Liver (tissue), 9 donors: ENCODE measurements around the gene FANK1. TPM values are rescaled to one million over a fixed set of nuclear protein-coding genes. Genes with fewer than 3 reads are reported as not detected.

Experiments
- DNase-seq: peaks from one replicate; pipeline ENCODE4 v3.0.0-alpha.2; 2017; ENCODE audit warnings: low spot score
- H3K27ac ChIP-seq, 2 donors: one replicate each; pipeline ENCODE4 v1.7.0; 2013; ENCODE audit warnings: inconsistent platforms in 2 of 2, low read length in 2 of 2, control low read depth in 1 of 2, low read depth in 1 of 2, mild to moderate bottlenecking in 1 of 2
- H3K27me3 ChIP-seq, 4 donors: one replicate each; pipeline versions ENCODE4 v1.6.1 to v1.7.0; 2013; ENCODE audit warnings: low read length in 3 of 4, inconsistent platforms in 1 of 4, mild to moderate bottlenecking in 1 of 4, moderate library complexity in 1 of 4; ENCODE audit not compliant: control insufficient read depth in 4 of 4, insufficient read depth in 4 of 4
- H3K36me3 ChIP-seq, 4 donors: one replicate each; pipeline versions ENCODE4 v1.6.1 to v1.7.0; 2013; ENCODE audit warnings: low read length in 3 of 4, mild to moderate bottlenecking in 3 of 4, low read depth in 1 of 4, moderate library complexity in 1 of 4; ENCODE audit not compliant: control insufficient read depth in 4 of 4, insufficient read depth in 3 of 4
- H3K4me1 ChIP-seq, 4 donors: one replicate each; pipeline versions ENCODE4 v1.6.1 to v1.7.0; 2013; ENCODE audit warnings: low read length in 3 of 4, mild to moderate bottlenecking in 3 of 4, moderate library complexity in 1 of 4; ENCODE audit not compliant: control insufficient read depth in 4 of 4, insufficient read depth in 4 of 4
- H3K4me3 ChIP-seq, 3 donors: one replicate each; pipeline versions ENCODE4 v1.6.1 to v1.7.0; 2013; ENCODE audit warnings: low read length in 3 of 3, control low read depth in 1 of 3, low read depth in 1 of 3, mild to moderate bottlenecking in 1 of 3
- H3K9ac ChIP-seq, 2 donors: one replicate each; pipeline ENCODE4 v1.7.0; 2013; ENCODE audit warnings: low read length in 2 of 2, mild to moderate bottlenecking in 2 of 2, moderate library complexity in 2 of 2, control low read depth in 1 of 2, low read depth in 1 of 2
- H3K9me3 ChIP-seq, 4 donors: one replicate each; pipeline versions ENCODE4 v1.6.1 to v1.7.0; 2013; ENCODE audit warnings: low read length in 3 of 4; ENCODE audit not compliant: control insufficient read depth in 4 of 4
- EGR1 ChIP-seq, 2 donors: IDR thresholded peaks; 2 replicates each; pipeline ENCODE4 v1.6.1; 2016 to 2018; ENCODE audit warnings: antibody characterized with exemption in 2 of 2, low read depth in 2 of 2
- FOXA1 ChIP-seq: IDR thresholded peaks from 2 replicates; pipeline ENCODE4 v1.6.1; 2016; ENCODE audit warnings: antibody characterized with exemption
- FOXA2 ChIP-seq: IDR thresholded peaks from 2 replicates; pipeline ENCODE4 v1.6.1; 2016; ENCODE audit warnings: antibody characterized with exemption
- GABPA ChIP-seq, 2 donors: IDR thresholded peaks in 1 of 2; conservative IDR thresholded peaks in 1 of 2; 2 replicates each; pipeline ENCODE4 v1.6.1; 2016; ENCODE audit warnings: antibody characterized with exemption in 2 of 2, mild to moderate bottlenecking in 1 of 2, moderate library complexity in 1 of 2
- HNF4A ChIP-seq, 2 donors: conservative IDR thresholded peaks; 2 replicates each; pipeline ENCODE4 v1.6.1; 2016; ENCODE audit warnings: antibody characterized with exemption in 2 of 2, mild to moderate bottlenecking in 2 of 2
- HNF4G ChIP-seq: IDR thresholded peaks from 2 replicates; pipeline ENCODE4 v1.6.1; 2016; ENCODE audit warnings: antibody characterized with exemption
- JUND ChIP-seq, 2 donors: IDR thresholded peaks; 2 replicates each; pipeline ENCODE4 v1.6.1; 2016; ENCODE audit warnings: antibody characterized with exemption in 2 of 2
- NR2F2 ChIP-seq: IDR thresholded peaks from 2 replicates; pipeline ENCODE4 v1.6.1; 2016; ENCODE audit warnings: antibody characterized with exemption
- RAD21 ChIP-seq, 2 donors: IDR thresholded peaks; 2 replicates each; pipeline ENCODE4 v1.6.1; 2016; ENCODE audit warnings: antibody characterized with exemption in 2 of 2, mild to moderate bottlenecking in 2 of 2
- RXRA ChIP-seq, 2 donors: IDR thresholded peaks; 2 replicates each; pipeline ENCODE4 v1.6.1; 2017 to 2018; ENCODE audit warnings: antibody characterized with exemption in 2 of 2, mild to moderate bottlenecking in 1 of 2
- SP1 ChIP-seq: IDR thresholded peaks from 2 replicates; pipeline ENCODE4 v1.6.1; 2018; ENCODE audit warnings: antibody characterized with exemption, mild to moderate bottlenecking
- TAF1 ChIP-seq: conservative IDR thresholded peaks from 2 replicates; pipeline ENCODE4 v1.6.1; 2016; ENCODE audit warnings: antibody characterized with exemption, mild to moderate bottlenecking
- WGBS: extraction: QIAGEN DNeasy Blood & Tissue Kit; methylation state at CpG from one replicate; pipeline ENCODE4 v1.1.7; 2013; 5-methylcytosine and 5-hydroxymethylcytosine counted together
- polyA plus RNA-seq, 2 donors: library from polyadenylated mRNA; stranded (reverse) in 1 of 2; unstranded in 1 of 2; fragments of 200-250 nt in 1 of 2; fragments of >200 nt in 1 of 2; fragmentation: Nextera tagmentation in 1 of 2; extraction: Ambion mirVana in 1 of 2; gene quantifications; one replicate each; pipeline versions ENCODE4 v1.2.1 to v1.2.3, GENCODE V29; 2013 to 2015
- total RNA-seq, 2 donors: library from RNA; depleted of rRNA; stranded (reverse); fragments of >200 nt; gene quantifications; one replicate each; pipeline ENCODE4 v1.2.3, GENCODE V29; 2014
- TF ChIP-seq, protein P1 (sequence below): fragments of 150-350 bp; IDR thresholded peaks from 2 replicates; pipeline ENCODE4 v1.5.1; 2017; ENCODE audit warnings: improper control_type of control experiment, low read depth, low read length; ENCODE audit not compliant: missing input control
- TF ChIP-seq, protein P2 (sequence below): IDR thresholded peaks from 2 replicates; pipeline ENCODE4 v1.6.1; 2016; ENCODE audit warnings: antibody characterized with exemption
- TF ChIP-seq, protein P3 (sequence below): IDR thresholded peaks from 2 replicates; pipeline ENCODE4 v1.6.1; 2016; ENCODE audit warnings: antibody characterized with exemption
- TF ChIP-seq, protein P4 (sequence below): IDR thresholded peaks from 2 replicates; pipeline ENCODE4 v1.6.1; 2016; ENCODE audit warnings: antibody characterized with exemption, mild to moderate bottlenecking
- TF ChIP-seq, protein P5 (sequence below): IDR thresholded peaks from 2 replicates; pipeline ENCODE4 v1.6.1; 2016; ENCODE audit warnings: antibody characterized with exemption
- donor health status: healthy.
- donor health status: healthy.
- donor health status: healthy.
- donor health status: healthy.
- donor health status: healthy.

The FANK1 gene
- total and polyA plus RNA-seq, 4 donors: 0.28 TPM; not detected in 3

DNA sequence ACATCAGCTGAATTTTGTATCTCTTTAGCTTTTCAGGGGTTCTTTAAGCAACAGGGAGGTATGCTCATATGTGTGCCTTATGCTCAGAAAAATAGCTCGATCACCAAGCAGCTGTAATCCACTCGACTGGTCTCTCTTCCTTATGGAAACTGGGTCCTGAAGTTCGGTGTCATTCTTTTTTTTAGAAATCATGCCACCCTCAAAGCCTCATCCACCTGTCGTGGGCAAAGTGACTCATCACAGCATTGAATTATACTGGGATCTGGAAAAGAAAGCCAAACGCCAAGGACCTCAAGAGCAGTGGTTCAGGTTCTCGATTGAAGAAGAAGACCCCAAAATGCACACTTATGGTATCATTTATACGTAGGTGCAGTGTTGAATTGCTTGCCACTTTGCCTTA, 83.6 kb downstream of the FANK1 start:
- no peak overlapping the region for H3K27ac ChIP-seq
- 72% methylated on average over 7 of the region's 7 CpGs for WGBS
- peaks cover 0 to 2% (median 0%) of the 10 kb centered on the region in 4 donors for H3K27me3 ChIP-seq
- H3K4me3 ChIP-seq: no peak overlapping the region
- DNase-seq: no peak
- H3K9me3 ChIP-seq: no peaks in the 10 kb centered on the region
- no peaks in the 10 kb centered on the region for H3K36me3 ChIP-seq
- TF ChIP-seq, protein P1, sequence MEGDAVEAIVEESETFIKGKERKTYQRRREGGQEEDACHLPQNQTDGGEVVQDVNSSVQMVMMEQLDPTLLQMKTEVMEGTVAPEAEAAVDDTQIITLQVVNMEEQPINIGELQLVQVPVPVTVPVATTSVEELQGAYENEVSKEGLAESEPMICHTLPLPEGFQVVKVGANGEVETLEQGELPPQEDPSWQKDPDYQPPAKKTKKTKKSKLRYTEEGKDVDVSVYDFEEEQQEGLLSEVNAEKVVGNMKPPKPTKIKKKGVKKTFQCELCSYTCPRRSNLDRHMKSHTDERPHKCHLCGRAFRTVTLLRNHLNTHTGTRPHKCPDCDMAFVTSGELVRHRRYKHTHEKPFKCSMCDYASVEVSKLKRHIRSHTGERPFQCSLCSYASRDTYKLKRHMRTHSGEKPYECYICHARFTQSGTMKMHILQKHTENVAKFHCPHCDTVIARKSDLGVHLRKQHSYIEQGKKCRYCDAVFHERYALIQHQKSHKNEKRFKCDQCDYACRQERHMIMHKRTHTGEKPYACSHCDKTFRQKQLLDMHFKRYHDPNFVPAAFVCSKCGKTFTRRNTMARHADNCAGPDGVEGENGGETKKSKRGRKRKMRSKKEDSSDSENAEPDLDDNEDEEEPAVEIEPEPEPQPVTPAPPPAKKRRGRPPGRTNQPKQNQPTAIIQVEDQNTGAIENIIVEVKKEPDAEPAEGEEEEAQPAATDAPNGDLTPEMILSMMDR: no peak
- TF ChIP-seq RAD21 (IDR thresholded peaks at IDR 0.05): no peak
- no peak for TF ChIP-seq HNF4G
- TF ChIP-seq, protein P2, sequence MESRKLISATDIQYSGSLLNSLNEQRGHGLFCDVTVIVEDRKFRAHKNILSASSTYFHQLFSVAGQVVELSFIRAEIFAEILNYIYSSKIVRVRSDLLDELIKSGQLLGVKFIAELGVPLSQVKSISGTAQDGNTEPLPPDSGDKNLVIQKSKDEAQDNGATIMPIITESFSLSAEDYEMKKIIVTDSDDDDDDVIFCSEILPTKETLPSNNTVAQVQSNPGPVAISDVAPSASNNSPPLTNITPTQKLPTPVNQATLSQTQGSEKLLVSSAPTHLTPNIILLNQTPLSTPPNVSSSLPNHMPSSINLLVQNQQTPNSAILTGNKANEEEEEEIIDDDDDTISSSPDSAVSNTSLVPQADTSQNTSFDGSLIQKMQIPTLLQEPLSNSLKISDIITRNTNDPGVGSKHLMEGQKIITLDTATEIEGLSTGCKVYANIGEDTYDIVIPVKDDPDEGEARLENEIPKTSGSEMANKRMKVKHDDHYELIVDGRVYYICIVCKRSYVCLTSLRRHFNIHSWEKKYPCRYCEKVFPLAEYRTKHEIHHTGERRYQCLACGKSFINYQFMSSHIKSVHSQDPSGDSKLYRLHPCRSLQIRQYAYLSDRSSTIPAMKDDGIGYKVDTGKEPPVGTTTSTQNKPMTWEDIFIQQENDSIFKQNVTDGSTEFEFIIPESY: no peak
- TF ChIP-seq, protein P3, sequence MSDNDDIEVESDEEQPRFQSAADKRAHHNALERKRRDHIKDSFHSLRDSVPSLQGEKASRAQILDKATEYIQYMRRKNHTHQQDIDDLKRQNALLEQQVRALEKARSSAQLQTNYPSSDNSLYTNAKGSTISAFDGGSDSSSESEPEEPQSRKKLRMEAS: no peak
- no peak for TF ChIP-seq FOXA2
- no peak for TF ChIP-seq JUND (IDR thresholded peaks at IDR 0.05)
- TF ChIP-seq, protein P4, sequence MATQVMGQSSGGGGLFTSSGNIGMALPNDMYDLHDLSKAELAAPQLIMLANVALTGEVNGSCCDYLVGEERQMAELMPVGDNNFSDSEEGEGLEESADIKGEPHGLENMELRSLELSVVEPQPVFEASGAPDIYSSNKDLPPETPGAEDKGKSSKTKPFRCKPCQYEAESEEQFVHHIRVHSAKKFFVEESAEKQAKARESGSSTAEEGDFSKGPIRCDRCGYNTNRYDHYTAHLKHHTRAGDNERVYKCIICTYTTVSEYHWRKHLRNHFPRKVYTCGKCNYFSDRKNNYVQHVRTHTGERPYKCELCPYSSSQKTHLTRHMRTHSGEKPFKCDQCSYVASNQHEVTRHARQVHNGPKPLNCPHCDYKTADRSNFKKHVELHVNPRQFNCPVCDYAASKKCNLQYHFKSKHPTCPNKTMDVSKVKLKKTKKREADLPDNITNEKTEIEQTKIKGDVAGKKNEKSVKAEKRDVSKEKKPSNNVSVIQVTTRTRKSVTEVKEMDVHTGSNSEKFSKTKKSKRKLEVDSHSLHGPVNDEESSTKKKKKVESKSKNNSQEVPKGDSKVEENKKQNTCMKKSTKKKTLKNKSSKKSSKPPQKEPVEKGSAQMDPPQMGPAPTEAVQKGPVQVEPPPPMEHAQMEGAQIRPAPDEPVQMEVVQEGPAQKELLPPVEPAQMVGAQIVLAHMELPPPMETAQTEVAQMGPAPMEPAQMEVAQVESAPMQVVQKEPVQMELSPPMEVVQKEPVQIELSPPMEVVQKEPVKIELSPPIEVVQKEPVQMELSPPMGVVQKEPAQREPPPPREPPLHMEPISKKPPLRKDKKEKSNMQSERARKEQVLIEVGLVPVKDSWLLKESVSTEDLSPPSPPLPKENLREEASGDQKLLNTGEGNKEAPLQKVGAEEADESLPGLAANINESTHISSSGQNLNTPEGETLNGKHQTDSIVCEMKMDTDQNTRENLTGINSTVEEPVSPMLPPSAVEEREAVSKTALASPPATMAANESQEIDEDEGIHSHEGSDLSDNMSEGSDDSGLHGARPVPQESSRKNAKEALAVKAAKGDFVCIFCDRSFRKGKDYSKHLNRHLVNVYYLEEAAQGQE: no peak
- TF ChIP-seq NR2F2: no peak
- TF ChIP-seq TAF1: no peak
- TF ChIP-seq HNF4A (conservative IDR thresholded peaks at IDR 0.05): no peak
- no peak for TF ChIP-seq FOXA1
- no peak for TF ChIP-seq SP1
- no peak for TF ChIP-seq EGR1 (IDR thresholded peaks at IDR 0.05; ENCODE audit: low read depth in 2 of 2)
- TF ChIP-seq, protein P5, sequence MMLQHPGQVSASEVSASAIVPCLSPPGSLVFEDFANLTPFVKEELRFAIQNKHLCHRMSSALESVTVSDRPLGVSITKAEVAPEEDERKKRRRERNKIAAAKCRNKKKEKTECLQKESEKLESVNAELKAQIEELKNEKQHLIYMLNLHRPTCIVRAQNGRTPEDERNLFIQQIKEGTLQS: no peak
- no peak for TF ChIP-seq RXRA (IDR thresholded peaks at IDR 0.05)
- H3K9ac ChIP-seq: no peak overlapping the region
- H3K4me1 ChIP-seq: no peaks in the 10 kb centered on the region

DNA sequence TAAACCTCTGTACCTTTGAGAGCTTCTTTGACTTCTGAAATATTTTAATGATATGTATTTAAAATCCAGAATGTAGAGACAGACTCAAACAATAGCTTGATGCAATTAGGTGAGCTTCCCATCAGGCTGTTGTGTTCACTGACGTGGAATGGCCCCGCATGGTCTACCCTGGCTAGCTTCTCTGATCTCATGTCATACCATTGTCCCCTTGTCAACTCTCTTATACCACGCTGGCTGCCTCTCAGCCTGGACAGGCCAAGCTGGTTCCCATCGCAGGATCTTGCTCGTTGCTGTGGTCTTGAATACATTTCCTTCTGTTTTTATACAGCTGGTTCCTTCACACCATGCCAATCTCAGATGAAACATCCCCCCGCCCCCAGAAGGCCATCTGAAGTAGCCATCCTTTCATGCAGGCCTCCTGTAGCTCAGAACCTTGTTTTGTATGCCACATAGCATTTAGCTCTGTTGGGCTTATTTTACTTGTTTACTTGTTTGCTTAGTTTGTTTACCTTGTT, 84.2 kb downstream of the FANK1 start:
- no peak overlapping the region for H3K9ac ChIP-seq
- no peaks in the 10 kb centered on the region for H3K9me3 ChIP-seq
- H3K36me3 ChIP-seq: no peaks in the 10 kb centered on the region
- H3K4me1 ChIP-seq: no peaks in the 10 kb centered on the region
- WGBS: 67% methylated on average over 6 of the region's 6 CpGs
- H3K27ac ChIP-seq: no peak overlapping the region
- DNase-seq: no peak
- H3K4me3 ChIP-seq: no peak overlapping the region
- peaks cover 0 to 2% (median 0%) of the 10 kb centered on the region in 4 donors for H3K27me3 ChIP-seq
- TF ChIP-seq SP1 (no peak), EGR1 (IDR thresholded peaks at IDR 0.05; ENCODE audit: low read depth in 2 of 2) (no peak), RXRA (IDR thresholded peaks at IDR 0.05) (no peak), HNF4G (no peak), GABPA (IDR thresholded peaks at IDR 0.05 in 1 of 2, conservative IDR thresholded peaks at IDR 0.05 in 1 of 2) (no peak), TAF1 (no peak), HNF4A (conservative IDR thresholded peaks at IDR 0.05) (no peak), NR2F2 (no peak), JUND (IDR thresholded peaks at IDR 0.05) (no peak), FOXA1 (no peak)
- TF ChIP-seq, protein P2: no peak
- TF ChIP-seq, protein P3: no peak
- TF ChIP-seq, protein P1: no peak
